MCF 10A (cell line): ENCODE data around the gene CAST. TPM values are rescaled to one million over a fixed set of nuclear protein-coding genes. Genes with fewer than 3 reads are reported as not detected.
"Not testable (repeated sequence)": the region's sequence is repeated elsewhere in the genome, so short reads cannot be mapped to it uniquely, and the experiment has no call there.

ENCODE experiments used
- BruUV-seq: library from RNA; stranded (reverse); fragments of 400-500 nt; replicated peaks from 2 replicates; lab custom pipeline; 2021; lab: Mats Ljungman, UMichigan
- CTCF ChIA-PET: fragments of 300-600 bp; sonication (Branson Sonifier 250); formaldehyde crosslinking; extraction: SDS; loops from one replicate; lab custom pipeline; 2021; ENCODE audit warnings: antibody characterized with exemption, inconsistent platforms; lab: Yijun Ruan, JAX
- POLR2A ChIA-PET: fragments of 300-600, 350-650 bp; sonication (Branson Sonifier 250); formaldehyde crosslinking; extraction: SDS; loops from one replicate; lab custom pipeline; 2020; ENCODE audit warnings: antibody characterized with exemption, inconsistent platforms; lab: Yijun Ruan, JAX
- DNase-seq: peaks from one replicate; pipeline ENCODE4 v3.0.0-alpha.2; 2018; ENCODE audit not compliant: unreplicated experiment
- H3K27ac Mint-ChIP-seq: one replicate; pipeline ENCODE4 v1.8.0; 2022; ENCODE audit warnings: mild to moderate bottlenecking, low read depth, mixed read lengths; ENCODE audit not compliant: unreplicated experiment
- H3K27me3 Mint-ChIP-seq: one replicate; pipeline ENCODE4 v1.8.0; 2022; ENCODE audit warnings: mixed read lengths; ENCODE audit not compliant: insufficient read depth, unreplicated experiment
- H3K36me3 Mint-ChIP-seq: one replicate; pipeline ENCODE4 v1.8.0; 2022; ENCODE audit warnings: mild to moderate bottlenecking, moderate library complexity, mixed read lengths; ENCODE audit not compliant: insufficient read depth, unreplicated experiment
- H3K4me1 Mint-ChIP-seq: one replicate; pipeline ENCODE4 v1.8.0; 2022; ENCODE audit warnings: mixed read lengths; ENCODE audit not compliant: insufficient read depth, unreplicated experiment
- H3K4me3 Mint-ChIP-seq: one replicate; pipeline ENCODE4 v1.8.0; 2022; ENCODE audit warnings: mild to moderate bottlenecking, moderate library complexity, mixed read lengths; ENCODE audit not compliant: unreplicated experiment
- H3K9me3 Mint-ChIP-seq: one replicate; pipeline ENCODE4 v1.8.0; 2022; ENCODE audit warnings: mixed read lengths; ENCODE audit not compliant: unreplicated experiment
- intact Hi-C: fragments of 100-400 bp; cut with micrococcal nuclease; formaldehyde crosslinking; loops from 2 replicates; pipeline ENCODE4 v1.14.1; 2022
- total RNA-seq: library from RNA; stranded (reverse); gene quantifications from 2 replicates; pipeline ENCODE4 v1.2.3, GENCODE V29; 2022
- TF ChIP-seq, protein P1 (sequence below): fragments of 200-600 bp; IDR thresholded peaks from one replicate; pipeline ENCODE4 v1.8.0; 2022; ENCODE audit warnings: antibody characterized with exemption, mild to moderate bottlenecking; ENCODE audit not compliant: unreplicated experiment

Gene CAST
- total RNA-seq, 1 experiment from 2014 or later: 351 TPM

- peaks cover 4% of the 10 kb centered on the region for H3K4me1 Mint-ChIP-seq
- BruUV-seq: no TSS peak
- H3K4me3 Mint-ChIP-seq: no peak overlapping the region
- H3K36me3 Mint-ChIP-seq: peaks cover 98% of the 10 kb centered on the region
- intact Hi-C loops: no loop called here
- peak; percentile 54 for DNase-seq
- ChIA-PET POLR2A (interaction anchor here (0.6 to 1.8 kb wide), 5 partner anchors 9 to 179 kb away, joined by 3 to 5 read pairs (median 4); no protein-coding TSS in a partner anchor), CTCF (interaction anchor here (1.4 to 4.3 kb wide), 5 partner anchors 9 to 129 kb away, joined by 4 to 34 read pairs (median 8); no protein-coding TSS in a partner anchor)
- H3K27ac Mint-ChIP-seq: peak overlapping the region; percentile 57
- no peaks in the 10 kb centered on the region for H3K9me3 Mint-ChIP-seq
- TF ChIP-seq, protein P1, sequence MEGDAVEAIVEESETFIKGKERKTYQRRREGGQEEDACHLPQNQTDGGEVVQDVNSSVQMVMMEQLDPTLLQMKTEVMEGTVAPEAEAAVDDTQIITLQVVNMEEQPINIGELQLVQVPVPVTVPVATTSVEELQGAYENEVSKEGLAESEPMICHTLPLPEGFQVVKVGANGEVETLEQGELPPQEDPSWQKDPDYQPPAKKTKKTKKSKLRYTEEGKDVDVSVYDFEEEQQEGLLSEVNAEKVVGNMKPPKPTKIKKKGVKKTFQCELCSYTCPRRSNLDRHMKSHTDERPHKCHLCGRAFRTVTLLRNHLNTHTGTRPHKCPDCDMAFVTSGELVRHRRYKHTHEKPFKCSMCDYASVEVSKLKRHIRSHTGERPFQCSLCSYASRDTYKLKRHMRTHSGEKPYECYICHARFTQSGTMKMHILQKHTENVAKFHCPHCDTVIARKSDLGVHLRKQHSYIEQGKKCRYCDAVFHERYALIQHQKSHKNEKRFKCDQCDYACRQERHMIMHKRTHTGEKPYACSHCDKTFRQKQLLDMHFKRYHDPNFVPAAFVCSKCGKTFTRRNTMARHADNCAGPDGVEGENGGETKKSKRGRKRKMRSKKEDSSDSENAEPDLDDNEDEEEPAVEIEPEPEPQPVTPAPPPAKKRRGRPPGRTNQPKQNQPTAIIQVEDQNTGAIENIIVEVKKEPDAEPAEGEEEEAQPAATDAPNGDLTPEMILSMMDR: no peak
- H3K27me3 Mint-ChIP-seq: no peaks in the 10 kb centered on the region
Observed at GRCh38 chr5:96743065-96743768, 81.0 kb downstream of the CAST start.

DNA sequence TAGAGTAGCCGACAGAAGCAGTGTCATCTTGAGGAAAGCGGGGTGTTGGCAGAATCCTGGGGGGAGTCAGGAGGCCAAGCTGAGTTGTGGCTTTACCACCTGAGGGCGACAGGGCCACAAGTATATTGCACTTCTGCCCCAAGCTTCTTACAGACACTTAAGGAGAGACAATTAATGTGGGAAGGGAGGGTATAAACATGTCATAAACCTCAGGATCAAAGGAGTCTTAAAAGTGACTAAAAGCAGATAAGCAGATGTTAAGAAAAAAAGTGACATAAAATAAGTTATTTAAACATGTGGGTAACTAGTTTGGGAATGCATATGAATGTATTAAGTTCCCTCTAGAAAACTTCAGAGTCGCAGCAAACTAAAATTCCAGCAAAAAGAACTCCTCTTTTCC lies 81.6 kb downstream of the CAST start:
- Mint-ChIP-seq H3K27me3 (no peaks in the 10 kb centered on the region), H3K9me3 (no peaks in the 10 kb centered on the region), H3K36me3 (peaks cover 98% of the 10 kb centered on the region), H3K4me1 (peaks cover 4% of the 10 kb centered on the region), H3K4me3 (no peak overlapping the region), H3K27ac (peak overlapping the region; percentile 57)
- BruUV-seq: no TSS peak
- no peak for DNase-seq
- TF ChIP-seq, protein P1: no peak
- intact Hi-C loops: no loop called here
- ChIA-PET POLR2A (interaction anchor here (0.6 kb wide), 2 partner anchors 105 to 179 kb away, joined by 3 to 4 read pairs; no protein-coding TSS in a partner anchor), CTCF (interaction anchor here (1.4 to 4.3 kb wide), 5 partner anchors 8 to 130 kb away, joined by 4 to 34 read pairs (median 8); no protein-coding TSS in a partner anchor)

- H3K4me1 Mint-ChIP-seq, H3K27me3 Mint-ChIP-seq, DNase-seq, H3K27ac Mint-ChIP-seq, H3K9me3 Mint-ChIP-seq, BruUV-seq, H3K4me3 Mint-ChIP-seq, intact Hi-C loops: not testable (repeated sequence)
- ChIA-PET CTCF (interaction anchor here (1.8 to 4.3 kb wide), 4 partner anchors 8 to 418 kb away, joined by 7 to 34 read pairs (median 8); no protein-coding TSS in a partner anchor), POLR2A (interaction anchor here (0.8 kb wide), 1 partner anchor 10 kb away, joined by 4 read pairs; no protein-coding TSS in a partner anchor)
- peaks cover 98% of the 10 kb centered on the region for H3K36me3 Mint-ChIP-seq
Observed at GRCh38 chr5:96744218-96744617, 82.0 kb downstream of the CAST start.

DNA sequence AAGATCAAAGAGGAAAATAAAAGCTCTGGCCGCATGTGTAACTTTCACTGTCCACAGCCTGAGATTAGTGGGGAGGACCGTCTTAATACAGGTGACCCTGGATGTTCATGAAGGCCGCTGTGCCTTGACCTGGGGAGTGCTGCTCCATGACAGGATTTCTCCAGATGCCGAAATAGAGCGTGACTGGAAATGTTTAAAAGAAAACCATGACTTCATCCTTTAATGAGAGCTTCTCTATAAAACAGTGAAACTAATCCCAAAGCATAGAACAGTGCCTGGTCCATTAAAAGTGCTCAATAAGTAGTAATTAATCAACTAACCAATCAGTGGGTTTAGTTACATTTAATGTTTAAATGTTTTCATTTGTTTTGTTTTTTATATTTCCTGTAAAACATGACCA lies 82.8 kb downstream of the CAST start:
- ChIA-PET CTCF (interaction anchor here (0.6 to 4.3 kb wide), 5 partner anchors 7 to 418 kb away, joined by 3 to 34 read pairs (median 4); no protein-coding TSS in a partner anchor), POLR2A (interaction anchor here (0.8 kb wide), 1 partner anchor 11 kb away, joined by 4 read pairs; no protein-coding TSS in a partner anchor)
- TF ChIP-seq, protein P1: no peak
- H3K27me3 Mint-ChIP-seq: no peaks in the 10 kb centered on the region
- H3K4me3 Mint-ChIP-seq: no peak overlapping the region
- intact Hi-C loops: no loop called here
- DNase-seq: no peak
- H3K27ac Mint-ChIP-seq: no peak overlapping the region
- BruUV-seq: no TSS peak
- no peaks in the 10 kb centered on the region for H3K9me3 Mint-ChIP-seq
- H3K36me3 Mint-ChIP-seq: peaks cover 98% of the 10 kb centered on the region
- peaks cover 4% of the 10 kb centered on the region for H3K4me1 Mint-ChIP-seq
